CD4-positive, CD25-positive, alpha-beta regulatory T cell (primary cell): ENCODE results near the gene FAM222B. TPM values are rescaled to one million over a fixed set of nuclear protein-coding genes. Genes with fewer than 3 reads are reported as not detected.

Experiments
- ATAC-seq, 2 donors: fragments of 150-1000 bp; cut with Tn5 transposase; one replicate each; pipeline ENCODE4 v1.10.0; 2021; ENCODE audit warnings: low read depth in 2 of 2, moderate number of reproducible peaks in 2 of 2, moderate library complexity in 1 of 2
- DNase-seq, 3 donors: peaks; one replicate each; pipeline versions ENCODE4 v3.0.0 to v3.0.0-alpha.2; 2012 to 2022; ENCODE audit warnings: mixed read lengths in 1 of 3
- H3K27ac ChIP-seq: one replicate; pipeline ENCODE4 v1.7.0; 2013; ENCODE audit warnings: mild to moderate bottlenecking, low read length; ENCODE audit not compliant: insufficient read depth, poor library complexity, severe bottlenecking
- H3K27me3 ChIP-seq: one replicate; pipeline ENCODE4 v1.7.0; 2013; ENCODE audit warnings: low read length; ENCODE audit not compliant: control insufficient read depth, insufficient read depth
- H3K36me3 ChIP-seq: one replicate; pipeline ENCODE4 v1.7.0; 2013; ENCODE audit warnings: mild to moderate bottlenecking, low read length, moderate library complexity; ENCODE audit not compliant: control insufficient read depth, insufficient read depth
- H3K4me1 ChIP-seq: 2 replicates; pipeline ENCODE4 v1.7.0; 2013; ENCODE audit warnings: mild to moderate bottlenecking, low read length; ENCODE audit not compliant: insufficient read depth, control insufficient read depth, poor library complexity, severe bottlenecking
- H3K4me3 ChIP-seq: one replicate; pipeline ENCODE4 v1.7.0; 2013; ENCODE audit warnings: low read depth, mild to moderate bottlenecking, low read length, moderate library complexity
- H3K9me3 ChIP-seq, 2 experiments: 1 replicate in 1 of 2; 2 replicates in 1 of 2; pipeline ENCODE4 v1.7.0; 2013; ENCODE audit warnings: low read length in 2 of 2, mild to moderate bottlenecking in 1 of 2, moderate library complexity in 1 of 2; ENCODE audit not compliant: control insufficient read depth in 2 of 2
- H3K27ac Mint-ChIP-seq, 3 donors: one replicate each; pipeline ENCODE4 v1.8.0; 2020 to 2022; ENCODE audit warnings: mild to moderate bottlenecking in 3 of 3, mixed read lengths in 3 of 3, moderate library complexity in 2 of 3
- H3K27me3 Mint-ChIP-seq: one replicate; pipeline ENCODE4 v1.8.0; 2022; ENCODE audit warnings: mild to moderate bottlenecking, mixed read lengths
- H3K36me3 Mint-ChIP-seq: one replicate; pipeline ENCODE4 v1.8.0; 2020; ENCODE audit warnings: mixed read lengths
- H3K4me1 Mint-ChIP-seq, 4 donors: one replicate each; pipeline ENCODE4 v1.8.0; 2020 to 2022; ENCODE audit warnings: mixed read lengths in 4 of 4, mild to moderate bottlenecking in 1 of 4
- H3K4me3 Mint-ChIP-seq, 4 donors: one replicate each; pipeline ENCODE4 v1.8.0; 2020 to 2022; ENCODE audit warnings: mild to moderate bottlenecking in 4 of 4, mixed read lengths in 4 of 4, moderate library complexity in 3 of 4
- H3K9me3 Mint-ChIP-seq, 7 donors: one replicate each; pipeline ENCODE4 v1.8.0; 2020 to 2022; ENCODE audit warnings: mixed read lengths in 7 of 7, mild to moderate bottlenecking in 3 of 7, moderate library complexity in 2 of 7
- polyA plus RNA-seq, 4 donors: library from polyadenylated mRNA; unstranded; fragments of 300-500 nt; fragmentation: Illumina TruSeq; gene quantifications; one replicate each; pipeline ENCODE4 v1.2.3, GENCODE V29; 2021
- total RNA-seq: library from RNA; stranded (reverse); gene quantifications from one replicate; pipeline ENCODE4 v1.2.3, GENCODE V29; 2022

The FAM222B gene, protein sequence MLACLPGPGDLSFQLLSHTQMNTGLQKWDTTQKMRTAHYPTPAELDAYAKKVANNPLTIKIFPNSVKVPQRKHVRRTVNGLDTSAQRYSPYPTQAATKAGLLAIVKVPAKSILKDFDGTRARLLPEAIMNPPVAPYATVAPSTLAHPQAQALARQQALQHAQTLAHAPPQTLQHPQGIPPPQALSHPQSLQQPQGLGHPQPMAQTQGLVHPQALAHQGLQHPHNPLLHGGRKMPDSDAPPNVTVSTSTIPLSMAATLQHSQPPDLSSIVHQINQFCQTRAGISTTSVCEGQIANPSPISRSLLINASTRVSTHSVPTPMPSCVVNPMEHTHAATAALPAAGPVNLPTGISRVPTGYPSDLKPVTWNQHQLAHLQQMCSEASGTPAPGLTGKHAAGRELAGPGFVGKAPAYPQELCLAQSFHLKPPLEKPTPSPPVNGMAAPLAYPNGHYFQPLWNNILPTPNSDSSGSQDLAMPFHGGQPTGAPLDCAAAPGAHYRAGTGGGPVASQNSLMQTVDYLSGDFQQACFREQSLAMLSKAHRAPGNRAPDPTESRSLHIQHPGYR
- 23.4 TPM for total RNA-seq
- polyA plus RNA-seq, result 10 to 100 TPM in 2 of 4 donors, 1 to 10 TPM in 2; 4.4 to 13.5 (median 11.1) TPM

DNA sequence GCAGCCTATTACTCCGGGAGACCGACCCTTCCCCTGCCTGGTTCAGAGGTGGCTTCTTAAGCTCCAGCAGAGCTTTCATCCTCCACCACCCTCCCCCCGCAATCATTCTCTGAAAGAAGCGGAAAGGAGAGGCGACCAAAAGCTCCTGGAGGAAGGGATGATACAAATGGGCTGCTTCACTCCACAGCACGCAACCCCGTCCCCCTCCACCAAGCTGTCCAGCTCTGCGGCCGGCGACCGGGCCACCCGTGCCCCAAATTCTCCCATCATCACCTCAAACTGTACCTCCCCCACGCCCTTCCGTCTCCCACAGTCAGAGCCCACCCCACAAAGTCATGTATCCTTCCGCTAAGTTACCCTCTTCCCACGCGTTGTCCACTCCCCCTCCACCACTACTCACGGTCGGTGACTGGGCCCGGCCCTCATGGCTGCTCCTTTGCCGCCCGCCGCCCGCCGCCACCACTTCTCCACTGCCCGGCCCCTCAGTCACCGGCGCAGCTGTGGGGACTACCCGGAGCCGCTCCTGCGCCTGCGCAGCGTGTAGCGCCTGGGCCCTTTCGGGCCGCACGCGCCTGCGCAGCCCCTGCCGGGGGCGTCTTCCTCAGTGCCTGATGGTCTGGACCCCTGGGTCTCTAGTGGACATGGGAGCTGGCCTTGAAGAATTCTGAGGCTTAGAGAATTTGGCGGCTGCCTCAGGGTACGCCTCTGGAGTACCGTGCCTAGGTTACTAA, at the start of gene FAM222B:
Gene FAM222B, minus strand, starts transcription at position 509 of the 731 bp plus-strand sequence. CDS start 76,123 bp downstream, outside the sequence.
- H3K9me3 ChIP-seq, result no peaks in the 10 kb centered on the region
- Mint-ChIP-seq H3K4me1 (peaks cover 0 to 28% (median 21%) of the 10 kb centered on the region in 4 donors), H3K9me3 (no peaks in the 10 kb centered on the region), H3K36me3 (no peaks in the 10 kb centered on the region), H3K27me3 (no peaks in the 10 kb centered on the region), H3K4me3 (peak within 1 kb of the TSS; percentile 96 to 99 (median 98)), H3K27ac (peak within 1 kb of the TSS; percentile 84 to 98 (median 96))
- peak within 1 kb of the TSS; percentile 91 for H3K4me3 ChIP-seq
- peak within 1 kb of the TSS; percentile 82 for H3K27ac ChIP-seq
- H3K27me3 ChIP-seq, result no peaks in the 10 kb centered on the region
- ATAC-seq, result peak; percentile 94 to 96
- no peaks in the 10 kb centered on the region for H3K36me3 ChIP-seq
- peaks cover 21% of the 10 kb centered on the region for H3K4me1 ChIP-seq
- DNase-seq, result peak; percentile 81 to 87 (median 87)

DNA sequence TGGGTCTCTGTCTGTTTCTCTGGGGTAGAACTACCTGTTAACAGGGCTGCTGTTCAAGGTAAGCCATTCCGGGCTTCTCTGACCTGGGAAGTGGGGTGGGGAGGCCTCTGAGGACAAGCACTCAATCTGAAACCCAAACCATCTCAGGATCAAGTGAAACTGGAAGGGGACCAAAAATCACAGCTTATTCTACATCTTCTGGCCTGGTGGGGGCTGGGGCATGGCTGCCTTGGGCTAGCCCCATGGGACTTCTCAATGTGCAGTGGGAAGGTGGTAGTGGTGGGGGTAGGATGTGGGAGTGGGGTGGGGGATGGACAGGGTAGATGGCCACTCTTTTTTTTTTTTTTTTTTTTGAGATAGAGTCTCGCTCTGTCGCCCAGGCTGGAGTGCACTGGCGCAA, 49.4 kb upstream of the FAM222B start:
- Mint-ChIP-seq H3K27ac (peak overlapping the region; percentile 79 to 100 (median 99)), H3K36me3 (peaks cover 20% of the 10 kb centered on the region), H3K27me3 (no peaks in the 10 kb centered on the region), H3K4me3 (peak overlapping the region; percentile 61 to 84 (median 66)), H3K9me3 (no peaks in the 10 kb centered on the region), H3K4me1 (peaks cover 23 to 78% (median 51%) of the 10 kb centered on the region in 4 donors)
- H3K27ac ChIP-seq, result peak overlapping the region; percentile 2
- no peak for ATAC-seq
- H3K27me3 ChIP-seq, result no peaks in the 10 kb centered on the region
- peaks cover 20% of the 10 kb centered on the region for H3K36me3 ChIP-seq
- peaks cover 55% of the 10 kb centered on the region for H3K4me1 ChIP-seq
- H3K4me3 ChIP-seq, result no peak overlapping the region
- no peak for DNase-seq
- no peaks in the 10 kb centered on the region for H3K9me3 ChIP-seq

DNA sequence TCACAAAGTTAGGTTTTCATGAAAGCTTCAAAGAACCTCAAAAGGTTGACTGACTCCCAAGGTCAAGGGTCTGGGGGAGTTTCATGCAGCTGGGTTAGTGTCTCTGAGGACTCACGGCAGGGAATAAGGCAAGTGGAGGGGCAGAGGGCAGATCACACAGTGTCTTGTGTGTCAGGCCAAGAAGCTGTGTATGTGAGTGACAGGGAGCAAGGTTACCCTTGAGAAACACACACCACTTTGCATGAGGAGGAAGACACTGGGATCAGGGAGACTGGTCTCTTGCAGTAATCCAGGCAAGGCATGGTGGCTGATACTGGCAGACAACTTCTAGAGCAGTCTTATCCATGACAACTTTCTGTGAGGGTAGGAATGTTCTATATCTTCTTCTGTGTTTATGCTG, 48.6 kb upstream of the FAM222B start:
- no peaks in the 10 kb centered on the region for H3K27me3 Mint-ChIP-seq
- peaks cover 22 to 75% (median 45%) of the 10 kb centered on the region in 4 donors for H3K4me1 Mint-ChIP-seq
- ATAC-seq (no peak), DNase-seq (no peak)
- H3K36me3 Mint-ChIP-seq, result peaks cover 20% of the 10 kb centered on the region
- Histone ChIP-seq H3K9me3 (no peaks in the 10 kb centered on the region), H3K36me3 (peaks cover 28% of the 10 kb centered on the region), H3K27me3 (no peaks in the 10 kb centered on the region), H3K4me1 (peaks cover 49% of the 10 kb centered on the region), H3K27ac (peak overlapping the region; percentile 2), H3K4me3 (no peak overlapping the region)
- H3K27ac Mint-ChIP-seq, result peak overlapping the region; percentile 79 to 100 (median 84)
- H3K4me3 Mint-ChIP-seq, result peak overlapping the region; percentile 61 to 84 (median 66)
- no peaks in the 10 kb centered on the region for H3K9me3 Mint-ChIP-seq

DNA sequence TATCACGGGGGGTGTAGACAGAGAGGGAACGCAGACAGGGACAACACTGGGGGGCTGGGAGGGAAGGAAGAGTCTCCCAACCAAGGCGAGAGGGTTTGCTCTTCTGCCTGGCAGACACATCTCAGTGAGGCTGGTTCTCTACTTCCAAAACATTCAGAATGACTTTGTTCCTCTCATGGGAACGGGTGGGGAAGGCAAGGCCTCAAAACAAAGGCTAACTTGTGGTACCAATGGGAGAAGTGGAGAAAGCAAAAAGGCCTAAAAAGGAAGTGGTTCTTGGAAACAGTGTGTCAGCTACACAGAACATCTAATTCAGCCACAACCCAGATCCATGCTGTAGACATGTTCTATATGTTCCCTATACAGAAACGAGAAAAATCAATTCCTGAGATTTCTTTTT, 47.4 kb upstream of the FAM222B start:
- H3K27me3 Mint-ChIP-seq, result no peaks in the 10 kb centered on the region
- Histone ChIP-seq H3K9me3 (no peaks in the 10 kb centered on the region), H3K36me3 (peaks cover 39% of the 10 kb centered on the region), H3K4me1 (peaks cover 37% of the 10 kb centered on the region), H3K27me3 (no peaks in the 10 kb centered on the region), H3K4me3 (no peak overlapping the region), H3K27ac (no peak overlapping the region)
- peaks cover 16 to 71% (median 35%) of the 10 kb centered on the region in 4 donors for H3K4me1 Mint-ChIP-seq
- H3K4me3 Mint-ChIP-seq, result peak overlapping the region in 2 of 4 donors; percentile 19 to 52
- peak overlapping the region in 2 of 3 donors; percentile 77 to 100 for H3K27ac Mint-ChIP-seq
- ATAC-seq (no peak), DNase-seq (peak in 1 of 3 donors; percentile 66)
- peaks cover 26% of the 10 kb centered on the region for H3K36me3 Mint-ChIP-seq
- H3K9me3 Mint-ChIP-seq, result no peaks in the 10 kb centered on the region

DNA sequence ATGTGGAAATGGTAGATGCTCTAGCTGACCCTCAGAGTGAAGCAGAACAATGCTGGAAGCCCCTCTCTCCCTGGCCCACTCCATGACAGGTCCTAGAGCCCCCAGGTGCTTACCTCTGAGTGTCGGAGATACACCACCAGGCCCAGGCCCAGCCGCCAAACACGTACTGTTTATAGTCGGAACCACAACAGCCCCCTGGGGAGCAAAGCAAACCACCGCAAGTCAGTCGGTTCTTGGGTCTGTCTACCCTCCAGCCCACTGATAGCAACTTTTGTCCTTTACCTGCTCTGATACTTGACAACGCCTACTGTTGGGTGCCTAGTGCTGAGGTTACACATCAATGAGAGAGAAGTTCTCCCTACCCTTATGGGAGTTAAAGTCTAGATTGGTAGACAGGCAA, 46.2 kb upstream of the FAM222B start:
- no peaks in the 10 kb centered on the region for H3K9me3 Mint-ChIP-seq
- no peak overlapping the region for H3K4me3 ChIP-seq
- no peaks in the 10 kb centered on the region for H3K9me3 ChIP-seq
- H3K4me3 Mint-ChIP-seq, result no peak overlapping the region
- peak overlapping the region in 2 of 3 donors; percentile 32 to 100 for H3K27ac Mint-ChIP-seq
- ATAC-seq, result no peak
- peaks cover 34% of the 10 kb centered on the region for H3K36me3 Mint-ChIP-seq
- peaks cover 51% of the 10 kb centered on the region for H3K36me3 ChIP-seq
- DNase-seq, result no peak
- no peak overlapping the region for H3K27ac ChIP-seq
- H3K4me1 Mint-ChIP-seq, result peaks cover 15 to 68% (median 32%) of the 10 kb centered on the region in 4 donors
- no peaks in the 10 kb centered on the region for H3K27me3 Mint-ChIP-seq
- H3K4me1 ChIP-seq, result peaks cover 25% of the 10 kb centered on the region
- H3K27me3 ChIP-seq, result no peaks in the 10 kb centered on the region

DNA sequence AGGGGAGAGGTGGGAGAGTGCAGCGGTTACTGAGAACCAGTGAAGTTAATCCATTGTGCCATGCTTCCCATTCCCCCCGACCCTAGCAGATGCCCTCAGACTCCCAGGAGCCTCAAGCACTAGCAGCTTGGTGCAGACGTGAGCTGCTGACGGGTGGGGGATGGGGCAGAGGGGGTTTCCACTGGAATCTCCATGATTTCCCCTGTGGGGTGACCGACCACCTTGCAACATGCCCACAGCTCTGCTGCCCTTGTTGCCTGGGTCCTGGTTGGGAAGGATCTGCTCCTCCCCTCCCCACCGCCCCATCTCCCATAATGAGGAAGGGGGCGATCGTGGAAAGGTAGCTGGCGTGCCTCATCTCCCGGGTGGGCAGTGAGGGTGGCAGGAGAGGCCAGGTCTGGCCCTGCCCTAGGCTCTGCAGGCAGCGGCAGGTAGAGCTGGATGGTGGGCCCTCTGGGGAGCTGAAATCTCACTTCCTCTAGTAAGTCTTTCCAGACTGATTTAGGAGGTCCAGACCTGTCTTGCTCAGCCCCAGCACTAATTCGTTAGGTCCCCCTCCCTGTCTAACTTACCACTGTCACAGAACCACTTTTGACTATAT, 45.4 kb upstream of the FAM222B start:
- H3K4me3 ChIP-seq, result no peak overlapping the region
- Mint-ChIP-seq H3K4me1 (peaks cover 6 to 60% (median 23%) of the 10 kb centered on the region in 4 donors), H3K27me3 (no peaks in the 10 kb centered on the region), H3K4me3 (no peak overlapping the region), H3K27ac (peak overlapping the region in 2 of 3 donors; percentile 14 to 32), H3K9me3 (no peaks in the 10 kb centered on the region), H3K36me3 (peaks cover 28% of the 10 kb centered on the region)
- peaks cover 54% of the 10 kb centered on the region for H3K36me3 ChIP-seq
- DNase-seq (no peak), ATAC-seq (no peak)
- no peak overlapping the region for H3K27ac ChIP-seq
- H3K9me3 ChIP-seq, result no peaks in the 10 kb centered on the region
- peaks cover 17% of the 10 kb centered on the region for H3K4me1 ChIP-seq
- H3K27me3 ChIP-seq, result no peaks in the 10 kb centered on the region

DNA sequence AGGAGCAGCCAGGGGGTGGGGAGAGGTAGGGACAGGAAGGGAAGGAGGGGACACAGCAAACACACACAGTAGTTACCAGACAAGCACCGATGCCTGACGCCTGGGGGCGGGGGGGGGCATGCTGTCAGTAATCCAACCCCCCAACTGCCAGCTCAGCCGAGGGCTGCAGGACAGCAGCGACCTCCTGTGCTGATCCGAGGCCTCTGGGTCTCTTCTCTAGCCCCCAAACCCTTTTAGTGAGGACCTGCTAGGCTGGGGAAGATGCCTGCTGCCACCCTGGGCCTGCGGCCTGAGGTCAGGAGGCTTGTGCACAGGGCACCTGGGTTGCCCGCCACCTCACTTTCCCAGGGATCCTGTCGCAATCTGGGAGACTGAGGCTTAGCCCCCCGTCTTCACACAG, 43.4 kb upstream of the FAM222B start:
- Histone ChIP-seq H3K36me3 (peaks cover 71% of the 10 kb centered on the region), H3K27ac (no peak overlapping the region), H3K27me3 (no peaks in the 10 kb centered on the region), H3K9me3 (no peaks in the 10 kb centered on the region), H3K4me1 (peaks cover 9% of the 10 kb centered on the region), H3K4me3 (no peak overlapping the region)
- H3K4me1 Mint-ChIP-seq, result peaks cover 0 to 42% (median 11%) of the 10 kb centered on the region in 4 donors
- H3K27ac Mint-ChIP-seq, result no peak overlapping the region
- DNase-seq (no peak), ATAC-seq (no peak)
- H3K27me3 Mint-ChIP-seq, result no peaks in the 10 kb centered on the region
- H3K4me3 Mint-ChIP-seq, result no peak overlapping the region
- peaks cover 29% of the 10 kb centered on the region for H3K36me3 Mint-ChIP-seq
- H3K9me3 Mint-ChIP-seq, result no peaks in the 10 kb centered on the region
